Left ventricle myocardium inferior (tissue), 1 donor: ENCODE results near the gene NFKB1. TPM values are rescaled to one million over a fixed set of nuclear protein-coding genes. Genes with fewer than 3 reads are reported as not detected.

ENCODE experiments used
- DNase-seq: peaks from one replicate; pipeline ENCODE4 v3.0.0-alpha.2; 2020
- H3K27ac ChIP-seq: fragments of 200-600 bp; replicated peaks from 2 replicates; pipeline ENCODE4 v1.8.0; 2021
- H3K27me3 ChIP-seq: fragments of 200-600 bp; 2 replicates; pipeline ENCODE4 v1.8.0; 2021; ENCODE audit warnings: low read depth
- H3K36me3 ChIP-seq: fragments of 200-600 bp; 2 replicates; pipeline ENCODE4 v1.8.0; 2021
- H3K4me1 ChIP-seq: fragments of 200-600 bp; 2 replicates; pipeline ENCODE4 v1.8.0; 2021
- H3K4me3 ChIP-seq: fragments of 200-600 bp; 2 replicates; pipeline ENCODE4 v1.8.0; 2021; ENCODE audit warnings: mild to moderate bottlenecking, moderate library complexity
- H3K9me3 ChIP-seq: fragments of 200-600 bp; replicated peaks from 2 replicates; pipeline ENCODE4 v1.8.0; 2021
- intact Hi-C: fragments of 100-400 bp; cut with micrococcal nuclease; formaldehyde crosslinking; loops from one replicate; pipeline ENCODE4 v1.11.0; 2022
- total RNA-seq: library from RNA; stranded (reverse); fragmentation: NEBNext Ultra II Directional; extraction: Animal tissue kit (Norgen Biotek cat#: 25700); gene quantifications from one replicate; pipeline ENCODE4 v1.2.1, GENCODE V29; 2021
- TF ChIP-seq, protein P1 (sequence below): fragments of 200-600 bp; IDR thresholded peaks from 2 replicates; pipeline ENCODE4 v1.8.0; 2021; ENCODE audit warnings: antibody characterized with exemption, mild to moderate bottlenecking, borderline replicate concordance
- donor health status: DM: no; HTN: yes; CAD: no; lungs with severe emphysema.

The NFKB1 gene
- total RNA-seq, 1 donor from 2014 or later, result 18.0 TPM

GRCh38 chr4:102492531-102493241 is 8.5 kb upstream of the NFKB1 start:
- no peak for DNase-seq
- Histone ChIP-seq H3K4me3 (no peak overlapping the region), H3K27me3 (no peaks in the 10 kb centered on the region), H3K27ac (no peak overlapping the region), H3K4me1 (peaks cover 7% of the 10 kb centered on the region), H3K9me3 (peaks cover 3% of the 10 kb centered on the region), H3K36me3 (no peaks in the 10 kb centered on the region)
- intact Hi-C loops, result no loop called here
- TF ChIP-seq, protein P1, sequence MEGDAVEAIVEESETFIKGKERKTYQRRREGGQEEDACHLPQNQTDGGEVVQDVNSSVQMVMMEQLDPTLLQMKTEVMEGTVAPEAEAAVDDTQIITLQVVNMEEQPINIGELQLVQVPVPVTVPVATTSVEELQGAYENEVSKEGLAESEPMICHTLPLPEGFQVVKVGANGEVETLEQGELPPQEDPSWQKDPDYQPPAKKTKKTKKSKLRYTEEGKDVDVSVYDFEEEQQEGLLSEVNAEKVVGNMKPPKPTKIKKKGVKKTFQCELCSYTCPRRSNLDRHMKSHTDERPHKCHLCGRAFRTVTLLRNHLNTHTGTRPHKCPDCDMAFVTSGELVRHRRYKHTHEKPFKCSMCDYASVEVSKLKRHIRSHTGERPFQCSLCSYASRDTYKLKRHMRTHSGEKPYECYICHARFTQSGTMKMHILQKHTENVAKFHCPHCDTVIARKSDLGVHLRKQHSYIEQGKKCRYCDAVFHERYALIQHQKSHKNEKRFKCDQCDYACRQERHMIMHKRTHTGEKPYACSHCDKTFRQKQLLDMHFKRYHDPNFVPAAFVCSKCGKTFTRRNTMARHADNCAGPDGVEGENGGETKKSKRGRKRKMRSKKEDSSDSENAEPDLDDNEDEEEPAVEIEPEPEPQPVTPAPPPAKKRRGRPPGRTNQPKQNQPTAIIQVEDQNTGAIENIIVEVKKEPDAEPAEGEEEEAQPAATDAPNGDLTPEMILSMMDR, result no peak

GRCh38 chr4:102493257-102493656 is 7.9 kb upstream of the NFKB1 start:
- no peak for DNase-seq
- H3K4me1 ChIP-seq, result peaks cover 7% of the 10 kb centered on the region
- H3K27ac ChIP-seq, result no peak overlapping the region
- H3K27me3 ChIP-seq, result no peaks in the 10 kb centered on the region
- intact Hi-C loops, result no loop called here
- H3K36me3 ChIP-seq, result no peaks in the 10 kb centered on the region
- no peaks in the 10 kb centered on the region for H3K9me3 ChIP-seq
- H3K4me3 ChIP-seq, result no peak overlapping the region
- TF ChIP-seq, protein P1, result no peak

DNA sequence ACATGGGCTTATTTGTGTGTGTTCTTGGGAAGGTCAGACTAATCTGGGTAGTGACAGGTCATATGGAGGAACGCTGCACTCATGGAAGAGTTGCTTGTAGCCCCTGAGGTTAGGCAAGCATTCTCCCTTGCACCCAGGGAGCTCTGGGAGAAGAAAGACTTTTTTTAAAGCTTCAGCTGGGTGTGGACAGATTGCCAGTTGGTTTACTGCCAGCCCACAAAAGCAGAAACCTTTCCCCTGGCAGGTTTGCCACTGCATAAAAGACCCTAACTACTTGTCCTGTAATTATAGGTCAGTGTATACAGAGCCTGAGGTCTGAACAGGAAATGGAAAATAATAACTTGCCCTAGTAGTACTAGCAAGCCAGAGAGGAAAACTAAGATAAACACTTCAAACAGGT is 7.4 kb upstream of the NFKB1 start:
- Histone ChIP-seq H3K27ac (no peak overlapping the region), H3K36me3 (no peaks in the 10 kb centered on the region), H3K4me1 (peaks cover 7% of the 10 kb centered on the region), H3K27me3 (no peaks in the 10 kb centered on the region), H3K9me3 (no peaks in the 10 kb centered on the region), H3K4me3 (no peak overlapping the region)
- intact Hi-C loops, result no loop called here
- TF ChIP-seq, protein P1, result no peak
- no peak for DNase-seq

DNA sequence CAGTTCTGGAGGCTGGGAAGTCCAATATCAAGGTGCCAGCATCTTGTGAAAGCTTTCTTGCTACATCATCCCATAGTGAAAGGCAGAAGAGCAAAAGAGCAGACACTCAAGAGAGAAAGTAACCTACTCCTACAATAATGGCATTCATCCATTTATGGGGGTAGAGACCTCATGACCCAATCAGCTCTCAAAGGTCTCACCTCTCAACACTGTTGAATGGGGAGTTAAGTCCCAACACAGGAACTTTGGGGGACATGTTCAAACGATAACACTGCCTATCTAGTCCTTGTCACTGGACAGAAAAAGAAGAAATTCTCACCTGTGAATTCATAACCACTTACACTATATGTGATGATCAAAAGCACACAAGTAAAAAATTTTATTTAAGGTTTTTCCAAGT is 6.6 kb upstream of the NFKB1 start:
- TF ChIP-seq, protein P1, result no peak
- H3K4me1 ChIP-seq, result peaks cover 7% of the 10 kb centered on the region
- no peaks in the 10 kb centered on the region for H3K36me3 ChIP-seq
- no peaks in the 10 kb centered on the region for H3K27me3 ChIP-seq
- no peak for DNase-seq
- H3K9me3 ChIP-seq, result no peaks in the 10 kb centered on the region
- intact Hi-C loops, result no loop called here
- no peak overlapping the region for H3K4me3 ChIP-seq
- H3K27ac ChIP-seq, result no peak overlapping the region

- Histone ChIP-seq H3K4me1 (peaks cover 35% of the 10 kb centered on the region), H3K27ac (no peak overlapping the region), H3K27me3 (no peaks in the 10 kb centered on the region), H3K36me3 (no peaks in the 10 kb centered on the region), H3K4me3 (no peak overlapping the region), H3K9me3 (no peaks in the 10 kb centered on the region)
- TF ChIP-seq, protein P1, result no peak
- intact Hi-C loops, result no loop called here
- no peak for DNase-seq
Measured at GRCh38 chr4:102497986-102498385, 3.2 kb upstream of the NFKB1 start.
